ENCODE data around the gene KIFBP. TPM values are rescaled to one million over a fixed set of nuclear protein-coding genes. Genes with fewer than 3 reads are reported as not detected.

The KIFBP gene
- total and polyA plus RNA-seq, 9 of the 15 experiments (the other 6 are each of a cell fraction or from before 2014, with no cell fraction given): 5.6 to 23.2 (median 14.8) TPM

- peak; percentile 26; the same call in 1 of the 2 replicates for TF ChIP-seq ZNF644 (tag; IDR thresholded peaks at IDR 0.05; ENCODE audit: low read depth)
- 0 out of 2 replicates have a peak, but pooled peaks have one; percentile 21 for TF ChIP-seq TOE1 (IDR thresholded peaks at IDR 0.05; ENCODE audit: borderline replicate concordance)
- no peak; the same call in 1 of the 2 replicates for TF ChIP-seq TOE1 (CRISPR knock-in tag; IDR thresholded peaks at IDR 0.05; ENCODE audit: borderline replicate concordance, low read depth)
- TF ChIP-seq ZFP1 (CRISPR knock-in tag; IDR thresholded peaks at IDR 0.05): no peak
- peak; percentile 6; the same call in 1 of the 2 replicates for TF ChIP-seq SOX6 (IDR thresholded peaks at IDR 0.05)
- peak in 1 of 2 experiments; percentile 17; a peak in 1 of 4 replicates for TF ChIP-seq HDAC1 (IDR thresholded peaks at IDR 0.05)
- TF ChIP-seq FOXJ3 (CRISPR knock-in tag; IDR thresholded peaks at IDR 0.05): no peak
- TF ChIP-seq ZZZ3 (IDR thresholded peaks at IDR 0.05): no peak
- TF ChIP-seq PHB2 (IDR thresholded peaks at IDR 0.05; ENCODE audit: low read depth): no peak
- TF ChIP-seq FOS (IDR thresholded peaks at IDR 0.05; ENCODE audit: extremely low read depth, insufficient read length): no peak
- peak; percentile 89; the same call in 1 of the 2 replicates for TF ChIP-seq CXXC5 (CRISPR knock-in tag; IDR thresholded peaks at IDR 0.05)
- no peak for TF ChIP-seq NFRKB (IDR thresholded peaks at IDR 0.05; ENCODE audit: low read depth)
- peak; percentile 64 for TF ChIP-seq EP400 (IDR thresholded peaks at IDR 0.05)
- TF ChIP-seq GABPA (tag; conservative IDR thresholded peaks at IDR 0.05; ENCODE audit: low read depth): 0 out of 2 replicates have a peak, but pooled peaks have one; percentile 52
- no peak for TF ChIP-seq ID3 (CRISPR knock-in tag; IDR thresholded peaks at IDR 0.05)
- TF ChIP-seq ID3 (tag; IDR thresholded peaks at IDR 0.05): no peak
- peak; percentile 30; the same call in 1 of the 2 replicates for TF ChIP-seq PHF8 (IDR thresholded peaks at IDR 0.05; ENCODE audit: borderline replicate concordance, low read length)
- no peak for TF ChIP-seq ZNF212 (CRISPR knock-in tag; IDR thresholded peaks at IDR 0.05)
- peak; percentile 39; the same call in 1 of the 2 replicates for TF ChIP-seq KLF1 (tag; IDR thresholded peaks at IDR 0.05)
- TF ChIP-seq ZFP30 (CRISPR knock-in tag; IDR thresholded peaks at IDR 0.05; ENCODE audit: borderline replicate concordance): no peak
Observed at GRCh38 chr10:69061305-69062161, 72.9 kb downstream of the KIFBP start (continued).

All from K562 (cell line).